ENCODE data around the gene CD8B2.

GRCh38 chr2:106552921-106553320 is 65.8 kb downstream of the CD8B2 start:
- TF ChIP-seq, protein P1, sequence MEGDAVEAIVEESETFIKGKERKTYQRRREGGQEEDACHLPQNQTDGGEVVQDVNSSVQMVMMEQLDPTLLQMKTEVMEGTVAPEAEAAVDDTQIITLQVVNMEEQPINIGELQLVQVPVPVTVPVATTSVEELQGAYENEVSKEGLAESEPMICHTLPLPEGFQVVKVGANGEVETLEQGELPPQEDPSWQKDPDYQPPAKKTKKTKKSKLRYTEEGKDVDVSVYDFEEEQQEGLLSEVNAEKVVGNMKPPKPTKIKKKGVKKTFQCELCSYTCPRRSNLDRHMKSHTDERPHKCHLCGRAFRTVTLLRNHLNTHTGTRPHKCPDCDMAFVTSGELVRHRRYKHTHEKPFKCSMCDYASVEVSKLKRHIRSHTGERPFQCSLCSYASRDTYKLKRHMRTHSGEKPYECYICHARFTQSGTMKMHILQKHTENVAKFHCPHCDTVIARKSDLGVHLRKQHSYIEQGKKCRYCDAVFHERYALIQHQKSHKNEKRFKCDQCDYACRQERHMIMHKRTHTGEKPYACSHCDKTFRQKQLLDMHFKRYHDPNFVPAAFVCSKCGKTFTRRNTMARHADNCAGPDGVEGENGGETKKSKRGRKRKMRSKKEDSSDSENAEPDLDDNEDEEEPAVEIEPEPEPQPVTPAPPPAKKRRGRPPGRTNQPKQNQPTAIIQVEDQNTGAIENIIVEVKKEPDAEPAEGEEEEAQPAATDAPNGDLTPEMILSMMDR (IDR thresholded peaks at IDR 0.05), result no peak
- no peak for TF ChIP-seq POLR2A (IDR thresholded peaks at IDR 0.05)
